Measurements from ENCODE around the gene ARHGAP44. TPM values are rescaled to one million over a fixed set of nuclear protein-coding genes. Genes with fewer than 3 reads are reported as not detected.

ARHGAP44 gene
- total RNA-seq, 1 donor from 2014 or later, result 6.9 TPM

GRCh38 chr17:12744786-12745185 lies 44.5 kb upstream of the ARHGAP44 start:
- no peaks in the 10 kb centered on the region for H3K4me1 Mint-ChIP-seq
- DNase-seq (no peak), ATAC-seq (ENCODE audit: low read depth) (no peak)
- no peak overlapping the region for H3K27ac Mint-ChIP-seq
- CTCF ChIA-PET, result no interaction called here
- POLR2A ChIA-PET, result no interaction called here
- H3K36me3 Mint-ChIP-seq (ENCODE audit: low read depth), result no peaks in the 10 kb centered on the region
- intact Hi-C loops (cut with micrococcal nuclease), result loop anchor here (5.0 kb wide), 1 partner anchor 197 kb away; no protein-coding TSS in a partner anchor
- H3K9me3 Mint-ChIP-seq, result no peaks in the 10 kb centered on the region
- no peak for TF ChIP-seq CTCF (IDR thresholded peaks at IDR 0.05)
- peaks cover 4% of the 10 kb centered on the region for H3K27me3 Mint-ChIP-seq
- H3K4me3 Mint-ChIP-seq, result no peak overlapping the region

GRCh38 chr17:12745486-12745885 lies 43.8 kb upstream of the ARHGAP44 start:
- Mint-ChIP-seq H3K4me1 (no peaks in the 10 kb centered on the region), H3K36me3 (ENCODE audit: low read depth) (no peaks in the 10 kb centered on the region), H3K27ac (no peak overlapping the region), H3K9me3 (no peaks in the 10 kb centered on the region), H3K27me3 (peaks cover 4% of the 10 kb centered on the region), H3K4me3 (no peak overlapping the region)
- CTCF ChIA-PET, result no interaction called here
- no peak for TF ChIP-seq CTCF (IDR thresholded peaks at IDR 0.05)
- intact Hi-C loops (cut with micrococcal nuclease), result no loop called here
- POLR2A ChIA-PET, result no interaction called here
- ATAC-seq (ENCODE audit: low read depth), result no peak
- DNase-seq, result no peak

GRCh38 chr17:12756786-12757185 lies 32.5 kb upstream of the ARHGAP44 start:
- ATAC-seq (ENCODE audit: low read depth) (no peak), DNase-seq (no peak)
- CTCF ChIA-PET, result no interaction called here
- no peaks in the 10 kb centered on the region for H3K9me3 Mint-ChIP-seq
- H3K4me1 Mint-ChIP-seq, result no peaks in the 10 kb centered on the region
- no peak for TF ChIP-seq CTCF (IDR thresholded peaks at IDR 0.05)
- no peaks in the 10 kb centered on the region for H3K36me3 Mint-ChIP-seq (ENCODE audit: low read depth)
- H3K4me3 Mint-ChIP-seq, result no peak overlapping the region
- no peak overlapping the region for H3K27ac Mint-ChIP-seq
- H3K27me3 Mint-ChIP-seq, result peaks cover 1% of the 10 kb centered on the region
- POLR2A ChIA-PET, result no interaction called here
- intact Hi-C loops (cut with micrococcal nuclease), result no loop called here

GRCh38 chr17:12759090-12759489 lies 30.2 kb upstream of the ARHGAP44 start:
- no peak overlapping the region for H3K4me3 Mint-ChIP-seq
- no peak for TF ChIP-seq CTCF (IDR thresholded peaks at IDR 0.05)
- no peaks in the 10 kb centered on the region for H3K4me1 Mint-ChIP-seq
- no peak overlapping the region for H3K27ac Mint-ChIP-seq
- no peaks in the 10 kb centered on the region for H3K36me3 Mint-ChIP-seq (ENCODE audit: low read depth)
- no peaks in the 10 kb centered on the region for H3K27me3 Mint-ChIP-seq
- H3K9me3 Mint-ChIP-seq, result no peaks in the 10 kb centered on the region
- CTCF ChIA-PET, result no interaction called here
- DNase-seq, result no peak
- ATAC-seq (ENCODE audit: low read depth), result no peak
- intact Hi-C loops (cut with micrococcal nuclease), result no loop called here
- POLR2A ChIA-PET, result no interaction called here

GRCh38 chr17:12765548-12765947 lies 23.8 kb upstream of the ARHGAP44 start:
- H3K9me3 Mint-ChIP-seq, result no peaks in the 10 kb centered on the region
- POLR2A ChIA-PET, result interaction anchor here (0.6 kb wide), 1 partner anchor 84 kb away, joined by 3 read pairs; no protein-coding TSS in a partner anchor
- H3K27me3 Mint-ChIP-seq, result peaks cover 4% of the 10 kb centered on the region
- intact Hi-C loops (cut with micrococcal nuclease), result no loop called here
- CTCF ChIA-PET, result no interaction called here
- no peaks in the 10 kb centered on the region for H3K36me3 Mint-ChIP-seq (ENCODE audit: low read depth)
- DNase-seq (no peak), ATAC-seq (ENCODE audit: low read depth) (no peak)
- TF ChIP-seq CTCF (IDR thresholded peaks at IDR 0.05), result no peak
- no peak overlapping the region for H3K4me3 Mint-ChIP-seq
- no peak overlapping the region for H3K27ac Mint-ChIP-seq
- H3K4me1 Mint-ChIP-seq, result no peaks in the 10 kb centered on the region
